Measurements from ENCODE around the gene ANXA2R.
"Not testable (repeated sequence)": the region's sequence is repeated elsewhere in the genome, so short reads cannot be mapped to it uniquely, and the experiment has no call there.

The ANXA2R gene

GRCh38 chr5:43060020-43060419 lies 19.9 kb upstream of the ANXA2R start:
- not testable (repeated sequence) for DNase-seq

DNA sequence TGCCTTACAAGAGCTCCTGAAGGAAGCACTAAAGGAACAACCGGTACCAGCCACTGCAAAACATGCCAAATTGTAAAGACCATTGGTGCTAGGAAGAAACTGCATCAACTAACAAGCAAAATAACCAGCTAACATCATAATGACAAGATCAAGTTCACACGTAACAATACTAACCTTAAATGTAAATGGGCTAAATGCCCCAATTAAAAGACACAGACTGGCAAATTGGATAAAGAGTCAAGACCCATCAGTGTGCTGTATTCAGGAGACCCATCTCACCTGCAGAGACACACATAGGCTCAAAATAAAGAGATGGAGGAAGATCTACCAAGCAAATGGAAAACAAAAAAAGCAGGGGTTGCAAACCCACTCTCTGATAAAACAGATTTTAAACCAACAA lies 15.0 kb upstream of the ANXA2R start:
- not testable (repeated sequence) for DNase-seq

- no peak for DNase-seq
These were observed 11.6 kb upstream of the ANXA2R start for GRCh38 chr5:43051684-43052083.

- DNase-seq = no peak
These were observed 10.3 kb upstream of the ANXA2R start for GRCh38 chr5:43050384-43050783.

GRCh38 chr5:43049236-43049635 lies 9.1 kb upstream of the ANXA2R start:
- DNase-seq = no peak

GRCh38 chr5:43046474-43046873 lies 6.4 kb upstream of the ANXA2R start:
- no peak for DNase-seq

DNA sequence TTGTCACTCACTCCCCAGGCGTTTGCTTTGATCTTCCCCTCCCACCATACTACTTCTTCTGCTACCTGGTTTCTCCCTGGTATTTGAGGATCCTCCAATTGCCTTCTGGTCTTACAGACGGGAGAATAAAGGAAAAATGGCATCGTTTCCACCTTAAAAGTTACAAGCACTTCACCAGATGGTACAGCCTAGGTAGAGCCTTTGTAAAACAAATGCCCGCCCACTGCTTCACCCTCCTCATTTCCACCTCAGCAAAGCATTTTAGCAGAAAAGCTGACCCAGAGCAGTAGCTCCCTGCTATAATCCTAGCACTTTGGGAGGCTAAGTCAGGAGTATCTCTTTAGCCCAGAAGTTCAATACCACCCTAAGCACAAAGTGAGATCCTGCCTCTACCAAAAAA lies 5.1 kb upstream of the ANXA2R start:
- DNase-seq = no peak

GRCh38 chr5:43044181-43044914 lies 4.2 kb upstream of the ANXA2R start:
- no peak for DNase-seq

- DNase-seq = no peak
These were observed 3.3 kb upstream of the ANXA2R start for GRCh38 chr5:43043400-43043756.

GRCh38 chr5:43042626-43043399 lies 2.7 kb upstream of the ANXA2R start:
- peak; percentile 67 for DNase-seq

GRCh38 chr5:43042176-43042625 lies 2.1 kb upstream of the ANXA2R start:
- peak; percentile 97 for DNase-seq

- peak; percentile 92 for DNase-seq
These were observed 1.6 kb upstream of the ANXA2R start for GRCh38 chr5:43041669-43042175.

- DNase-seq = no peak
These were observed 1.1 kb upstream of the ANXA2R start for GRCh38 chr5:43041110-43041668.

DNA sequence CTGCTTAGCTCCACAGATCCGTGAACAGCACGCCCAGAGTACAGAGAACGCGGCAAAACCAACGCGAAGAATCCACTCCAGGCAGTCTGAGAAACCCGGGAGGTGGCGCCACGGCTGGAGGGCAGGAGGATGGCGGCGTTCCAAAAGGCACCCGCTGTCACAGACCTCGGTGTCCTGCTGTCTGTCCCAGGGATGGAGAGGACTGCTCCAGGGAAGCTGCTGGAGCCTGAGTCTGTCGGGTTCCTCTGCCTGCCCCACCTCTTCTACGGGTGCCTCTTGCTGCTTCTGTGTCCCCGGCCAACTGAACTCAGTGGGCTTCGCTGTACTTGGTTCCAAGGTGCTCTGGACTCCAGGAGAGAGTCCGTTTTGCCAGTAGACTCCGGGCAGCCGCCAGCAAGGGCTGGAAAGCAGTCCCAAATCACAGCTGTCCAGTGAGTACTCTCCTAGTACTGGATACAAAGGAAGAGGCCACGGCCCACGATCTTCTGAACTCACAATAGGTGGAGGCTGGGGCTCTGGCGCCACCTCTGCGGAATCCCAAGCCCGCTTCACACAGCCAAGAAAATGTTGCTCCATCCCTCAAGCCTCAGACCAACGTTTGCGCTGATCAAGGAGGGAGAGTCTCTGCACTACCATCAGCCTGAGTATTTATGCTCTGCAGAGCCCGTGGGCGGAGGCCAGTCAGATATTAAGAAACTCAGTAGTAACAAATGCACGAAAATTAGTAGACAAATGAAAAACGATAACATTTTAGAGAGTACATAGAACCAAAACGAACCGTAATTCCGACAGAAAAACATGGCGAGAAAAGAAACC lies 440 bp downstream of the ANXA2R start:
- peak; percentile 82 for DNase-seq

- no peak for DNase-seq
These were observed 1.0 kb downstream of the ANXA2R start for GRCh38 chr5:43039152-43039470.

- DNase-seq = no peak
These were observed 1.6 kb downstream of the ANXA2R start for GRCh38 chr5:43038496-43038989.

DNA sequence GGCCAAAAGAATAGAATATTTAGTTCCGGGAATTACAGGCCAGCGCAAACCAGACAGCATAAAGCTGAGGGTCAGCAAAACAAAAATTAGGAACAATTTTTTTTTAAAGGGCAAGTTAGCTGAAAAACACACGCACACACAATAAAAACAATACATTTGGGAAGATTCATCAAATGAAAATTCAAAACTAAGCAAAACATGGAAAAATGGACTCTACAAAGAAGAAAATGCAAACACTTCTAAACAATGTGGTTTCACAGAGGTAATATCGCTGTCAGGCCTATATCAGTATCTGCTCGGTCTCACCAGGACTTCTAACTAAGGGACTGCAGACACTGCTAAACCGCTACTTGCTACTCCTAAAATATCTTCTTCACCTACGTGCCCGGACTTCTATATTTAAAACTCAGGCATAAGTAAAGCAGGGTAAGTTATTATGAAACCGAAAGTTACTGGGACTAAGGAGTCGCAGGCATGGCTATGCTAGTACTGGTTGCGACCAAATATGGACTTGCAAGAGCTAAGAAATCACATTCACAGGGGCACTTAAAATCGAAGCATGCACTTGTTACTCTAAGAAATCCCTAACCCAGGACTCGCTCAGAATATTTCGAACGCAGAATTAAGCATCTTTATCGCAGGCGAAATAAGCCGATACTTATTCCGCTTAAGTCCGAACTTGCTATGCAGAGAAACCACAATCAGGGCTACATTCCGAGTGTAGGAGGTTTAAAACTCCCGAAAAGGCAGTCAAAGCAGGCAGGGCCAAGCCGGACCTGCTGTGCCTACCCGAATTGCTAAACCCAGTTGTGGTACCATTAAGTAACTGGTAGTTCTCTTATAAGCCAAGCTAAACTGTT lies 2.3 kb downstream of the ANXA2R start:
- DNase-seq = peak; percentile 79

DNA sequence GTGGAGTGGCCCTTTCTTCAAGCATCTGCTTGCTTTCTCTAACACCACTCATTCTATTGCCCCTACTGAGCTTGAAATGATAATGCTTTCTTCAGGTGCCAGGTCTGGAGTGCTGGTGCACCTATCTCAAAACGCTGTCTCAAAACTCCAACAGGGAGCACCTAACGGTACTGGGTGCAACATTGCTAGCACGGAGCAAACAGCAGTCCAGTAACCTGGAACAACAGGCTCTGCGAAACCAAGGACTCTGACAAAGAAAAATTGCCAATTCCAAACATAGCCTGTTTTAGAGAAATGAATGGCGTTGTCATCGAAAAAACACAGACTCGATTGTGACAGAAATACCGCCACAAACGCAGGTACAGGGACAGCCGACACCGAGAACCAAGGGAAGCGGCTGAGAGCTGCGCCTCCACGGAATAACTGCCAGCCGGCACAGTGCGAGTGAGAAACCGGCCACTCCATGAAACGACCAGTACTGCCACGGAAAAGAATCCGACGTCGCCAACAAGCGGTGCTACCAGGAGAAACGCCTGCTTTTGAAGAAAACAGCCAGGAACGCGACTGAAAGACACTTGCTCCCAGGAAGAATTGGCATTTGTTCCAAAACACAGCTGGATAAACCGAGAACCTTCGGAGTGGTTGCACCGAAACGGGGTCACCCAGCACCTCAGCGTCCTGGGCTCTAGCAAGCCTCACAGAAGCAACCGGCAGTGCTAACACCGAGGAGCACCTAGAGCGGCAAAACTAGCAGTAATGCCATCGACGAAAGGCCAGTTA lies 3.1 kb downstream of the ANXA2R start:
- no peak for DNase-seq

- DNase-seq = no peak
These were observed 3.7 kb downstream of the ANXA2R start for GRCh38 chr5:43036409-43036808.

GRCh38 chr5:43034591-43034968 lies 5.5 kb downstream of the ANXA2R start:
- DNase-seq = no peak
